Measurements from ENCODE around the gene SIN3B. TPM values are rescaled to one million over a fixed set of nuclear protein-coding genes. Genes with fewer than 3 reads are reported as not detected.

SIN3B gene
- total RNA-seq, 1 donor = 24.2 TPM

DNA sequence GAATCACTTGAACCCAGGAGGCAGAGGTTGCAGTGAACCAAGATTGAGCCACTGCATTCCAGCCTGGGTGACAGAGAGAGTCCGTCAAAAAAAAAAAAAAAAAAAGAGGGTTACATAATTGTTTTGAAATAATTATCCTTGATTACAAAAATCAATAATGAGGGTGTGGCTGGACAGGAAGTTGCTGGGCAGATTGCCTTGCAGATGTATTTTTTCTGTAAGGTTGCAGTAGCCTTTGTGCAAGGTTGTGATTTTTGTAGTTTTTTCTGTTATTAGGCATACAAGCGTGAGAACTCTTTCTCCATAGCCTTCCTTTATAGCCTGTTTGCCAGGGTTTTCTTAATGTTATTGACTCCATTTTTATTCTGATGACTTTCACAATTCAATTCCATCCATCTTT lies 40.7 kb upstream of the SIN3B start:
- Histone ChIP-seq H2AFZ (ENCODE audit: low read length) (no peak overlapping the region), H3K79me2 (ENCODE audit: insufficient read depth, low read length) (no peaks in the 10 kb centered on the region), H3K4me2 (ENCODE audit: insufficient read depth, low read length) (no peak overlapping the region), H3K4me1 (ENCODE audit: insufficient read depth, low read length) (no peaks in the 10 kb centered on the region), H4K20me1 (ENCODE audit: insufficient read depth, low read length) (no peaks in the 10 kb centered on the region), H3K4me3 (ENCODE audit: insufficient read depth, low read length) (no peak overlapping the region), H3K36me3 (ENCODE audit: insufficient read depth, low read length) (no peaks in the 10 kb centered on the region), H3K9me3 (ENCODE audit: low read depth, low read length) (peaks cover 2% of the 10 kb centered on the region), H3K27ac (ENCODE audit: low read depth, low read length) (no peak overlapping the region), H3K27me3 (ENCODE audit: insufficient read depth, low read length) (no peaks in the 10 kb centered on the region)
- DNase-seq (ENCODE audit: insufficient read length, low spot score, missing footprints) = no peak
- TF ChIP-seq, protein P1, sequence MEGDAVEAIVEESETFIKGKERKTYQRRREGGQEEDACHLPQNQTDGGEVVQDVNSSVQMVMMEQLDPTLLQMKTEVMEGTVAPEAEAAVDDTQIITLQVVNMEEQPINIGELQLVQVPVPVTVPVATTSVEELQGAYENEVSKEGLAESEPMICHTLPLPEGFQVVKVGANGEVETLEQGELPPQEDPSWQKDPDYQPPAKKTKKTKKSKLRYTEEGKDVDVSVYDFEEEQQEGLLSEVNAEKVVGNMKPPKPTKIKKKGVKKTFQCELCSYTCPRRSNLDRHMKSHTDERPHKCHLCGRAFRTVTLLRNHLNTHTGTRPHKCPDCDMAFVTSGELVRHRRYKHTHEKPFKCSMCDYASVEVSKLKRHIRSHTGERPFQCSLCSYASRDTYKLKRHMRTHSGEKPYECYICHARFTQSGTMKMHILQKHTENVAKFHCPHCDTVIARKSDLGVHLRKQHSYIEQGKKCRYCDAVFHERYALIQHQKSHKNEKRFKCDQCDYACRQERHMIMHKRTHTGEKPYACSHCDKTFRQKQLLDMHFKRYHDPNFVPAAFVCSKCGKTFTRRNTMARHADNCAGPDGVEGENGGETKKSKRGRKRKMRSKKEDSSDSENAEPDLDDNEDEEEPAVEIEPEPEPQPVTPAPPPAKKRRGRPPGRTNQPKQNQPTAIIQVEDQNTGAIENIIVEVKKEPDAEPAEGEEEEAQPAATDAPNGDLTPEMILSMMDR (IDR thresholded peaks at IDR 0.05; ENCODE audit: extremely low read depth, low read depth, low read length) = no peak

DNA sequence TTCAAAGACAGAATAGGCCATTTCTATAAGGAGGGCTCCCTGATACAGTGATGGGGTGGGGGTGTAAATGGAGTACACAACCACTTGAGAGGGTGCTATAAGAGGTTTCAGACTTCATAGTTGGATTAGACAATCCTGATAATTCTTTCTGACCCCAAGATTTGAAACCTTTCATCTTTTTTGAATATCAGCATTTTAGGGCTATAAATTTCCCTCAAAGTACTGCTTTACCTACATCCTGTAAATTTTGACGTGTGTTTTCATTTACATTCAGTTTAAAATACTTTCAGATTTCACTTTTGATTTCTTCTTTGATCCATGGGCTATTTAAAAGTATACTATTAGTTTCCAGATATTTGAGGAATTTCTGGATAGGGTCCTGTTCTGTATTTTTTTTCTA lies 40.0 kb upstream of the SIN3B start:
- Histone ChIP-seq H3K27me3 (ENCODE audit: insufficient read depth, low read length) (no peaks in the 10 kb centered on the region), H3K9me3 (ENCODE audit: low read depth, low read length) (peaks cover 2% of the 10 kb centered on the region), H2AFZ (ENCODE audit: low read length) (no peak overlapping the region), H4K20me1 (ENCODE audit: insufficient read depth, low read length) (no peaks in the 10 kb centered on the region), H3K79me2 (ENCODE audit: insufficient read depth, low read length) (no peaks in the 10 kb centered on the region), H3K4me2 (ENCODE audit: insufficient read depth, low read length) (no peak overlapping the region), H3K36me3 (ENCODE audit: insufficient read depth, low read length) (no peaks in the 10 kb centered on the region), H3K4me3 (ENCODE audit: insufficient read depth, low read length) (no peak overlapping the region), H3K27ac (ENCODE audit: low read depth, low read length) (no peak overlapping the region), H3K4me1 (ENCODE audit: insufficient read depth, low read length) (no peaks in the 10 kb centered on the region)
- TF ChIP-seq, protein P1 (IDR thresholded peaks at IDR 0.05; ENCODE audit: extremely low read depth, low read depth, low read length) = no peak
- DNase-seq (ENCODE audit: insufficient read length, low spot score, missing footprints) = no peak

DNA sequence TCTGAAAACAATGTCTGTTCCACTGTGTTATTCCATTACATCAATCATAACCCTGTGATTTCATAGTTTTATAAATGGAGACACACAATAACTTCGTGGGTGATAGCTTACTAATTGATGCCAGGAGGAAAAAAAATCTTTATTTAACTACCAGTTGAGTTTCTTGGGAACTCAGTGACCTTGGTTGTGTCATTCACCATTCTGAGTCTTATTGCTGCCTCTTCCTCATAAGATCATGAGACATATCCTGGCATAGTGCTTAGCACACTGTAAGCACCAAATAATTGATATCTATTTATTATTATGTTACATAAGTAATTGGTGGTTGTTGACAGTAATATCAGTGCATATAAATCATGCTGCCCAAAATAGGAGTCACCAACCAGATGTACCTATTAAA lies 39.1 kb upstream of the SIN3B start:
- no peaks in the 10 kb centered on the region for H3K27me3 ChIP-seq (ENCODE audit: insufficient read depth, low read length)
- H3K27ac ChIP-seq (ENCODE audit: low read depth, low read length) = no peak overlapping the region
- TF ChIP-seq, protein P1 (IDR thresholded peaks at IDR 0.05; ENCODE audit: extremely low read depth, low read depth, low read length) = no peak
- H3K36me3 ChIP-seq (ENCODE audit: insufficient read depth, low read length) = no peaks in the 10 kb centered on the region
- H2AFZ ChIP-seq (ENCODE audit: low read length) = no peak overlapping the region
- no peak overlapping the region for H3K4me2 ChIP-seq (ENCODE audit: insufficient read depth, low read length)
- no peaks in the 10 kb centered on the region for H3K4me1 ChIP-seq (ENCODE audit: insufficient read depth, low read length)
- no peaks in the 10 kb centered on the region for H3K79me2 ChIP-seq (ENCODE audit: insufficient read depth, low read length)
- peaks cover 2% of the 10 kb centered on the region for H3K9me3 ChIP-seq (ENCODE audit: low read depth, low read length)
- H4K20me1 ChIP-seq (ENCODE audit: insufficient read depth, low read length) = no peaks in the 10 kb centered on the region
- H3K4me3 ChIP-seq (ENCODE audit: insufficient read depth, low read length) = no peak overlapping the region
- DNase-seq (ENCODE audit: insufficient read length, low spot score, missing footprints) = no peak

DNA sequence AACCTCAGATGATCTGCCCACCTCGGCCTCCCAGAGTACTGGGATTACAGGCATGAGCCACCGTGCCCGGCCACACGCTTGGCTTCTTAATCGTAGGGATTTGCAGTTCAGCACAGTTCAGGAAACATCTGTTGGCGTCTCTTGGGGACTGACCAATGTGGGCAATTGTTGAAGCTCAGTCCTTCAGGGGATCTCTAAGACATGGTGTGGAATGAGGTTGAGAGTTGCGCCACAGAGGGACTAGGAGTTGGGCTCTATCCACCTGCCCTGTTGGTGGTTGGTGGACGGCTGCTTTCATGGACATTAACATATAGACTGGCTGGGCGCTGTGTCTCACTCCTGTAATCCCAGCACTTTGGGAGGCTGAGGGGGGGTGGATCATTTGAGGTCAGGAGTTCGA lies 37.3 kb upstream of the SIN3B start:
- no peak overlapping the region for H3K4me2 ChIP-seq (ENCODE audit: insufficient read depth, low read length)
- H3K27ac ChIP-seq (ENCODE audit: low read depth, low read length) = no peak overlapping the region
- peaks cover 2% of the 10 kb centered on the region for H3K9me3 ChIP-seq (ENCODE audit: low read depth, low read length)
- DNase-seq (ENCODE audit: insufficient read length, low spot score, missing footprints) = no peak
- no peaks in the 10 kb centered on the region for H3K36me3 ChIP-seq (ENCODE audit: insufficient read depth, low read length)
- no peaks in the 10 kb centered on the region for H3K27me3 ChIP-seq (ENCODE audit: insufficient read depth, low read length)
- no peak overlapping the region for H3K4me3 ChIP-seq (ENCODE audit: insufficient read depth, low read length)
- no peaks in the 10 kb centered on the region for H3K79me2 ChIP-seq (ENCODE audit: insufficient read depth, low read length)
- no peaks in the 10 kb centered on the region for H3K4me1 ChIP-seq (ENCODE audit: insufficient read depth, low read length)
- no peaks in the 10 kb centered on the region for H4K20me1 ChIP-seq (ENCODE audit: insufficient read depth, low read length)
- H2AFZ ChIP-seq (ENCODE audit: low read length) = no peak overlapping the region
- TF ChIP-seq, protein P1 (IDR thresholded peaks at IDR 0.05; ENCODE audit: extremely low read depth, low read depth, low read length) = no peak
